Muscle of back (tissue), 11 donors: ENCODE data around the gene ANAPC16. TPM values are rescaled to one million over a fixed set of nuclear protein-coding genes. Genes with fewer than 3 reads are reported as not detected.
"Not testable (repeated sequence)": the region's sequence is repeated elsewhere in the genome, so short reads cannot be mapped to it uniquely, and the experiment has no call there.

ENCODE experiments used
- DNase-seq, 3 donors: peaks; one replicate each; pipeline versions ENCODE4 v3.0.0 to v3.0.0-alpha.2; 2013
- polyA plus RNA-seq, 10 donors: library from polyadenylated mRNA; unstranded; fragments of 120-200 nt; gene quantifications; one replicate each; pipeline ENCODE4 v1.2.1, GENCODE V29; 2013; ENCODE audit not compliant: insufficient read length in 10 of 10

ANAPC16 gene
- polyA plus RNA-seq, 10 donors = 109 to 141 (median 130) TPM

DNA sequence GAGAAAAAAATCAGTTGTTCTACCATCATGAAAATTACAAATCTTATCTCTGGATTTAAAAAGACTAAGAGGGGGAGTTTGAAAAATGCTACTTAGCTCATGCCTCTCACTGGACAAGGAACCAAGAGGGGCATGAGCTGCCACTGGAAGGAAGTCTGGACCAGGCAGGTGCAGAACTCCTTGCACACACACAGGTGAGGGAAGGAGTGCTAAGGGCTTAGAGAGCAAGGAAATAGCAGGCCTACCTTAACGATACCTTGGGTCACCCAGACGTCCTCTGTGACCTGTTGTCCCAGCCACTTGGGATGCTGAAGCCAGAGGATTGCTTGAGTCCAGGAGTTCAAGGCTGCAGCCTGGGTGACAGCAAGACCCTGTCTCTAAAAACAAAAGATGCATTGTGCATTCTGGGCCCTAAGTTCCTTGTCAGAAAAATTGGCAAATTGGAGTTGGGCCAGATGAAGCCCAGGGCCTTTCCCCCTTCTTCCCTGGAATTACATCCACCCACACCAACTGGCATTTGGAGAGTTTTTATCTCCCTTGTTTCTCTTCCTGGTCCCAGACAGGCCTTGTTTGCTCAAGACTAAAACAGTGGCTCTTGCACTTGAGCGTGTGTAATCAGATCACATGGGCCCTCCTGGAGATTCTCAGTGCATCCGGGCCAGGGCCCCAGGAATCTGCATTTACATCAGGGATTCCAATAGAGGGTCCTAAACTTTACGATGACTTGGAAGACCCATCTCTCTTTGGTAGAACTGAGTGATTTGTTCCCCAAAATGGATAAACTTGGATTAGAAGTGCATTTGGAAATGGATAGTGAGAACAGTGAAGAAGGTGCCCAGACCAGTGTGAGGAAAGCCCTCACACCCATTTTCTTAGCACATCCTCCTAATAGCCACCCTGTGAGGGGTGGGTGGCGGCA, 60.9 kb downstream of the ANAPC16 start:
- peak in 1 of 3 donors; percentile 52 for DNase-seq

DNA sequence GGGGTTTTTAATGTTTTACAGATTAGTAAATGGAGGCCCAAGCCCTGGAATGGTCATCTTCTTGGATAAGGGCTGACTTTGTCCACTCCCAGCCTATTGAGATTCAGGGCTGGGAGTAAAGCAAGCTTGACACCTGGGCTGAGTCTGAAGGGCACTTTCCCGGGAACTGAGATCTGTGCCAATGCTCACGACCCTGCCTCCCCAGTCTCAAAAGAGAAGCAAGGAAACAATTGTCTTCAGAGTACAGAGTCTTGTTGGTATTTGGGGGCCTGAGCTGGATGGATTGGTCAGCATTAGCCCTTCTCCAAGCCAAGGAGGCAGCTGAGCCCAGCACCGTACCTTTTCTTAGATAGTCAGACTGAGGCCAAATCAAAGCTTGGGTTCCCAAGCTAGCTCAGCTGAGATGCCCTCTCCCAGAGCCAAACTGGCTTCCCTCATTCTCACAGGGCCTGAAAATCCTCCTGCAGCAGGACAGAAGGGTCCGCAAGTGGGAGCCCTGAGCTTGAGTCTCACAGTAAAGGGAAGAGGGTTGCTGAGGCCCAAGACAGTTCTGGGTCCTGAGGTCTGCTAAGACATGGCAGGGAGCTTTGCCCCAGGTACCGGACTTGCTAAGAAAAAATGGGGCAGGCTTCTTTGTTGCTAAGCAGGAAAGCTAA, 61.7 kb downstream of the ANAPC16 start:
- DNase-seq = no peak

DNA sequence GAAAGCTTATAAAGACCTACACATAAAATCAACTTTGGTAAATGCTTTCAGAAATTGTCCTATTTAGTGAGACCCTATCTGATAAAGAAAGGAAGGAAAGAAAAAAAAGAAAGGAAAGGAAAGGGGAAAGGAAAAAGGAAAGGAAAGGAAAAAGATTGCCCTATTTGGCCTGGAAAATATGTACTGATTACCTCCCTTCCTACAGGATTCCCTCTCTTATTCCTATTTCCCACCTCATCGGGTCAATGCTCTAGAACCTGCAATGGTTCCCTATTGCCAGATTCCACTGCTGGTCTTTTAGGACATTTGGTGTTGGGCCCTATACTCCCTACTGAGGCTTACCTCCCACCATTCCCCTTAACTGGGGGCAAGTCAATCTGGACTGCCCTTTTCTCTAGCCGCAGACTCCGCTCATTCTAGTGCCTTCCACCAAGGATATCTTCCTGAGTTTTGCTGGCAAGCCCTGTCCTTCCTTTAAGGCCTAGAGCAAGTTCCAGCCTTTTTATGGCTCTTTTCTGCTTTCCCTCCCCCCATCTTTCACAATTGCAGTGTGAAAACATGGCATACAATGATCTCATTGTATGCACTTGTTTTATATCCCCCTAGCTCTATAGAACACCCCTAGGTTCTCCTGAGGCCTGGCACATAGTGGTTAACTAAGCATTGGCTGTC, 62.3 kb downstream of the ANAPC16 start:
- DNase-seq = no peak

DNA sequence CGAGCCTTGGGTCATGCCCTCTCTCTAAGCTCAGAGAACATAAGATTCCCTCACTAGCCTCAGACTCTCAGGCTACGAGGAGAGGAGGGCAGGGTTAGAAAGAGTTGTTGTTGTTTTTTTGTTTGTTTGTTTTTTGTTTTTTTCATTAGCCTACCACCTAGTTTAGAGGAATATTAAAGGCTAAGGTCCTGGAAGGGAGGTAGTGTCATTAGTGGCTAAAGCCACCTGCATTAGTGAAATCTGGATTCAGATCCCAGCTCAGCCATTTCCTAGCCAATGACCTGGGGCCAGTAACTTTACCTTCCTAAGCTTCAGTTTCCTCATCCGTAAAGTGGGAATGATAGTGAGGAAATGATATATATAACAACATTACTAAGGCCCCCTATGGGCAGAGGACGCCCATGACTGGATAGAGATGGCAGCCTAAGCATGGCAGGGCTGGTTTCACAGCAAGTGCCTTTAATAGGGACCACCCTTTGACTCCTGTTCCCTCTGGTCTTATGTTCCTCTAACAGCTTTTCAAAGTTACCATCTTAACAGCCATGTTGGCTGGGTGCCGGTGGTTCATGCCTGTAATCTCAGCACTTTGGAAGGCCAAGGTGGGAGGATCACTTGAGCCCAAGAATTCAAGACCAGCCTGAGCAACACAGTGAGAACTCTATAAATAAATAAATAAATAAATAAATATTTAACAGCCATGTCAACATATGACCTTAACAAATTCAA, 63.0 kb downstream of the ANAPC16 start:
- no peak for DNase-seq

DNA sequence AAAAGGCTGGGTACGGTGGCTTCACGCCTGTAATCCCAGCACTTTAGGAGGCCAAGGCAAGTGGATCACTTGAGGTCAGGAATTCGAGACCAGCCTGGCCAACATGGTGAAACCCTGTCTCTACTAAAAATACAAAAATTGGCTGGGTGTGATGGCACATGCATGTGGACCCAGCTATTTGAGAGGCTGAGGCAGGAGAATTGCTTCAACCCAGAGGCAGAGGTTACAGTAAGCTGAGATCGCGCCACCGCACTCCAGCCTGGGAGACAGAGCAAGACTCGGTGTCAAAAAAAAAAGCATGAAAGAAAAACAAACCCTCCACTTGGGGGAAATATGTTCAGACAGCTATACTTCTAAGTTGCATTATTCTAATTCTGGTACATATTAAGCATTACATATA, 63.8 kb downstream of the ANAPC16 start:
- not testable (repeated sequence) for DNase-seq

DNA sequence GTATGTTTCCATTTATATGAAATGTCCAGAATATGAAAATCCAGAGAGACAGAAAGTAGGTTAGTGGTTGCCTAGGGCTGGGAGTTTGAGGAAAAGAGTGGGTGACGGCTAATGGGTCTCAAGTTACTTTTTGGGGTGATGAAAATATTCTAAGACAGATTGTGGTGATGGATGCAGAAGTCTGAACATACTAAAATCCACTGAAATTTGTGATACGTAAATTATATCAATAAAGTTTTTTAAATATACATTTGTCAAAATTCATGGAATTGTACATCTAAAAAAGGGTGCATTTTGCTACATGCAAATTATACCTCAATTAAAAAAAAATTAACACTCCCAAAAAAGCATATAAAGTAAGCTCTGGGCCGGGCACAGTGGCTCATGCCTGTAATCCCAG, 67.3 kb downstream of the ANAPC16 start:
- no peak for DNase-seq

Other genes starting within 250 kb of the ANAPC16 start
- 10 to 100 TPM in 1 of 10 donors, 1 to 10 TPM in 9; 1.9 to 15.9 (median 3.6) TPM for gene SPOCK2, start 127.5 kb upstream of the ANAPC16 start, polyA plus RNA-seq
- 10 to 100 TPM; 19.7 to 28.2 (median 25.7) TPM for gene ASCC1, start 264 bp downstream of the ANAPC16 start, polyA plus RNA-seq
- 10 to 100 TPM; 34.0 to 77.5 (median 59.7) TPM for gene DDIT4, start 57.9 kb downstream of the ANAPC16 start, polyA plus RNA-seq
- 10 to 100 TPM; 20.0 to 22.1 (median 21.5) TPM for gene DNAJB12, start 138.9 kb downstream of the ANAPC16 start, polyA plus RNA-seq